NCI-H82 treated with DMSO at 0.1 percent for 48 hours (cell line): ENCODE measurements around the gene NCKAP5L.
"Not testable (repeated sequence)": the region's sequence is repeated elsewhere in the genome, so short reads cannot be mapped to it uniquely, and the experiment has no call there.

Experiments used
- DNase-seq: peaks from one replicate; lab custom pipeline; 2025; ENCODE audit not compliant: unreplicated experiment; lab: John Stamatoyannopoulos, UW

NCKAP5L gene, protein sequence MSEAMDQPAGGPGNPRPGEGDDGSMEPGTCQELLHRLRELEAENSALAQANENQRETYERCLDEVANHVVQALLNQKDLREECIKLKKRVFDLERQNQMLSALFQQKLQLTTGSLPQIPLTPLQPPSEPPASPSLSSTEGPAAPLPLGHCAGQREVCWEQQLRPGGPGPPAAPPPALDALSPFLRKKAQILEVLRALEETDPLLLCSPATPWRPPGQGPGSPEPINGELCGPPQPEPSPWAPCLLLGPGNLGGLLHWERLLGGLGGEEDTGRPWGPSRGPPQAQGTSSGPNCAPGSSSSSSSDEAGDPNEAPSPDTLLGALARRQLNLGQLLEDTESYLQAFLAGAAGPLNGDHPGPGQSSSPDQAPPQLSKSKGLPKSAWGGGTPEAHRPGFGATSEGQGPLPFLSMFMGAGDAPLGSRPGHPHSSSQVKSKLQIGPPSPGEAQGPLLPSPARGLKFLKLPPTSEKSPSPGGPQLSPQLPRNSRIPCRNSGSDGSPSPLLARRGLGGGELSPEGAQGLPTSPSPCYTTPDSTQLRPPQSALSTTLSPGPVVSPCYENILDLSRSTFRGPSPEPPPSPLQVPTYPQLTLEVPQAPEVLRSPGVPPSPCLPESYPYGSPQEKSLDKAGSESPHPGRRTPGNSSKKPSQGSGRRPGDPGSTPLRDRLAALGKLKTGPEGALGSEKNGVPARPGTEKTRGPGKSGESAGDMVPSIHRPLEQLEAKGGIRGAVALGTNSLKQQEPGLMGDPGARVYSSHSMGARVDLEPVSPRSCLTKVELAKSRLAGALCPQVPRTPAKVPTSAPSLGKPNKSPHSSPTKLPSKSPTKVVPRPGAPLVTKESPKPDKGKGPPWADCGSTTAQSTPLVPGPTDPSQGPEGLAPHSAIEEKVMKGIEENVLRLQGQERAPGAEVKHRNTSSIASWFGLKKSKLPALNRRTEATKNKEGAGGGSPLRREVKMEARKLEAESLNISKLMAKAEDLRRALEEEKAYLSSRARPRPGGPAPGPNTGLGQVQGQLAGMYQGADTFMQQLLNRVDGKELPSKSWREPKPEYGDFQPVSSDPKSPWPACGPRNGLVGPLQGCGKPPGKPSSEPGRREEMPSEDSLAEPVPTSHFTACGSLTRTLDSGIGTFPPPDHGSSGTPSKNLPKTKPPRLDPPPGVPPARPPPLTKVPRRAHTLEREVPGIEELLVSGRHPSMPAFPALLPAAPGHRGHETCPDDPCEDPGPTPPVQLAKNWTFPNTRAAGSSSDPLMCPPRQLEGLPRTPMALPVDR (N-terminal part only)

DNA sequence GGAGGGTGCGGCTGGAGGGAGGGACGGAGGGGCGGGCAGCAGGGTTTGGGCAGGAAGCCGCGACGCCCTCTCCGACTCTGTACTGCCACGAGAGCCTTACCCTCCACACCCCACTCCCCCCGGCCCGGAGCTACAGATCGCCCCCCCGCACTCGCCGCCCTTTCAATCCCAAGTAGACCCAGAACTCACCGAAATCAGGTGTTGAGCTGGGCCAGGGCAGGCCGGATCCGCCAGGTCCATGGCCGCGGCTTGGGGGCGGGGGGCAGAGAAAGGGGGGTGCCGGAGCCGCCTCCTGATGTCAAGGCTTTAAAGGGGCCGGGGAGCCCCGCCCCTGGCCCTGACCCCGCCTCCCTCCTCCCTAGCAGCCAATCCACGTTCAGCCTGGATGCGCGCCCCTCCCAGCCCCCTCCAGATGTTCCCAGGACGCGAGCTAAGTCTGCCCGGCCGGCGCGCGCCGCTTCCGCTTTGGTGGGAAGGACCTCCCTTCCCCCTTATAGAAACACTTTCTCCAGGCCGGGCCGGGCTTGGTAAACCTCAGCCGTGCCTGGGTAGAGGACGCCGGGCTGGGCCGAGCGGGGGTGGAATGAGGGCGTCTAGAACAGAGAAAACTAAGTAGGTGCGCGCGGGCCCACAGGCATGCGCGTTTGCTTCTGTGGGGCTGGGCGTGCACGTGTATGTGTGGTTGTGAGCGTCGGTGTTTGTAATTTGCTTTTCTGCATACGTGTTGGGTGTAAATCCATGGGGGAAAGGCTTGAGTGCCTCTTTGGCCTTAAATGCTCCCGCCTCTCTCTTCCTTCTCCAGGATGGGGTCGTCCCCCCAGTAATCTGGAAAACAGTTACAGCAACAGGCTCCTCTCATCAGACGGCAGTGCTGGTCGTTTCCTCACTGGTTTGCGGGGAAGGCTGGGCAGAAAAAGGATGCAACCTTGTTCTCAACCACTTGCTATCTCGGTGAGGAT is at the start of gene NCKAP5L:
Gene NCKAP5L (minus strand): TSS at position 281 of the 959 bp plus-strand sequence. CDS start 24,369 bp downstream, outside the sequence.
- DNase-seq: peak; percentile 91

GRCh38 chr12:49877066-49877465 is 48.9 kb upstream of the NCKAP5L start:
- DNase-seq: no peak

- DNase-seq: no peak
These were observed 47.9 kb upstream of the NCKAP5L start for GRCh38 chr12:49876070-49876469.

- DNase-seq: no peak
These were observed 47.0 kb upstream of the NCKAP5L start for GRCh38 chr12:49875115-49875720.

GRCh38 chr12:49874142-49874897 is 46.1 kb upstream of the NCKAP5L start:
- DNase-seq: no peak

DNA sequence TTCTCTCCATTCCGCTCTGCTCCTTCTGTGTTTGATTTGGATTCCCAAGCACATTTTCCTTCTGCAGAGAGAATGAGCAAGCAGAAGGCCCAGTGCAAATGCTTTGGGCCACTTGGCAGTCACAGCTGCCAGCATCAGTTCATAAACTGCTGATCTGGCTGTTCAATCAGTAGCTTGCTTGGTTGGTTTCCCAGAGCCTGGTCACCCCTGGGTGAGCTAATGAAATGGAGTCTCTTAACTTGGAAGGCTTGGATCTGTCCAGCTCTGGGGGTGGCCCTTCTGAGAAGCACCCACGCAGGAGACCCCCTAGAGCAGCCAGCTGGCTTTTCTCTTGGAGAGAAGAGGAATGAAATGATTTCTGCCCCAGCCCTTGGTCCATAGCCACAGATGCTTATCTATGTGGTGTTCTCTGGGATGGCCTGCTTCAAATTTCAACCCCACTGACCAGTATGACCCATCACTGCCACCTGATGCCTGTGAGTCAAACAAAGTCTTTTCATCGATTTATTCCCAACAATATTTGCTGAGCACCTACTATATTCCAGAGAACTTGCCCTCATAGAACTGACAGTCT is 45.2 kb upstream of the NCKAP5L start:
- DNase-seq: no peak

DNA sequence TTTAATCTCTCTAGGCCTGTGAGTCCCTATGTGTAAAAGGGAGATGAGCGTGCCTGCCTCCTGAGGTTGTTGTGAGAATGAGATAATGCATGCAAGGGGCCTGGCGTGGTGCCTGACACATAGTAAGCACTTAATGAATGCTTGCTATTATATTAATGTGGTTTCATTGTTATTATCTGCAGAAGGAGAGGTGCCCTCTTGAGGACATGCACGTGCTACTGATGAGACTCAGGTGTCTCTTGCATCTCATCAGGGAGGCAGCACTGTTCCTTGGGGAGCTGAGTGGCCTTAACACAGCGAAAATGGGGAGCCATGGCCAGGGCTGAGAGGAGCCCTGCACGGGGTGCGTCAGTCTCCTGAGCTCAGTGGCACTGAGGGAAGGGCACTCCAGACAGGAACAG is 44.6 kb upstream of the NCKAP5L start:
- no peak for DNase-seq

DNA sequence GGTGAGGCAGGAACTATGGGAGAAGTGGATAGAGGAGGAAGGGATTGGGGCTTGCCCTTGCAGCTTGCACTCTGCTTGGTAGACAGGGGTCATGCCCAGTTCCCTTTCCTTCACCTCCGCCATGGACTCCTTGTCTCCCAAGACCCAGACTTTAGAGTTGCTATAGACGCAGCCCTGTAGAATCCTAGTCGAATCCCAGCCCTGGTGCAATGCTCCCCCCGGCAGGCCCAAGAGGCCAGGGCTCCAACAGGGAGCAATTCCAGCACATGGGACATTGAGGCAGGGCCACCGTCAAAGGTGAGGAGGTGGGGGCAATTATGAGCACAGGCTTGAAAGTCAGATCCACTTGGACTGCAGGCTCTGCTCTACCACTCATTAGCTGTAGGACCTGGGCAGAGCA is 44.2 kb upstream of the NCKAP5L start:
- no peak for DNase-seq

- not testable (repeated sequence) for DNase-seq
These were observed 43.6 kb upstream of the NCKAP5L start for GRCh38 chr12:49871811-49872251.

GRCh38 chr12:49871263-49871561 is 43.0 kb upstream of the NCKAP5L start:
- DNase-seq: no peak

DNA sequence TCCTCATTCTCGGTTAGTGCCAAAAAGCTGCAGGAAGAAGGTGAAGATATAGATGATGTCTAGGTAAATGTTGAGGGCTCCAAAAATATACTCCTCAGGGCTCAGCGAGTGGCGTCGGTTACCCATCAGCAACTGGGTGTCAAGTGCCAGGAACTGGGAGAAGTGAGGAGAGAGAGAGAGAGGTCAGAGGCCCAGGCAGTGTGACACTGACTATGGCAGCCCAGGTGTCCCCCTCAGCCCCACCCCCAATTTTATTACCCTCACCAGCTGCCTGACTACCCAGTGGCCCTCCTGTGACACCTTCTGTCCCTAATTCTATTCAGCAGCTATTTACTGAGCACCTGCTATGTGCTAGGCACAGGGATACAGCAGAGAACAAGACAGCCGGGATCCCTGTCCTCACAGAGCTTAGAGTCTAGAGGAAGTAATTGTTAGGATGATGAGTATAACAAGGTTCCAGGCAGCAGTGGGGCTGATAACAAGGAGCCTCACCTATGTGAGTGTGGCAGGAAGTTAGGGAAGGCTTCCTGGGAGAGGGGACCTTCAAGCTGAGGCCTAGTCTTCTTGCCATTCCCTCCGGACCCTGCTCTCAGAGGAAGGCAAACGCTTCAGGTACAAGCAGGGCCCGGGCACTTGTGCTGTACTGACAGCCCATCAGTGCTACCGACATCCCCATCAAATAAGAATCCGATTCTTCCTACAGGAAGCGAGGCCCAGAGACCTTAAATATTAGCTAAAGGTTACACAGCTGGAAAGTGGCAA is 42.5 kb upstream of the NCKAP5L start:
- no peak for DNase-seq

- DNase-seq: no peak
These were observed 41.7 kb upstream of the NCKAP5L start for GRCh38 chr12:49869816-49870500.

DNA sequence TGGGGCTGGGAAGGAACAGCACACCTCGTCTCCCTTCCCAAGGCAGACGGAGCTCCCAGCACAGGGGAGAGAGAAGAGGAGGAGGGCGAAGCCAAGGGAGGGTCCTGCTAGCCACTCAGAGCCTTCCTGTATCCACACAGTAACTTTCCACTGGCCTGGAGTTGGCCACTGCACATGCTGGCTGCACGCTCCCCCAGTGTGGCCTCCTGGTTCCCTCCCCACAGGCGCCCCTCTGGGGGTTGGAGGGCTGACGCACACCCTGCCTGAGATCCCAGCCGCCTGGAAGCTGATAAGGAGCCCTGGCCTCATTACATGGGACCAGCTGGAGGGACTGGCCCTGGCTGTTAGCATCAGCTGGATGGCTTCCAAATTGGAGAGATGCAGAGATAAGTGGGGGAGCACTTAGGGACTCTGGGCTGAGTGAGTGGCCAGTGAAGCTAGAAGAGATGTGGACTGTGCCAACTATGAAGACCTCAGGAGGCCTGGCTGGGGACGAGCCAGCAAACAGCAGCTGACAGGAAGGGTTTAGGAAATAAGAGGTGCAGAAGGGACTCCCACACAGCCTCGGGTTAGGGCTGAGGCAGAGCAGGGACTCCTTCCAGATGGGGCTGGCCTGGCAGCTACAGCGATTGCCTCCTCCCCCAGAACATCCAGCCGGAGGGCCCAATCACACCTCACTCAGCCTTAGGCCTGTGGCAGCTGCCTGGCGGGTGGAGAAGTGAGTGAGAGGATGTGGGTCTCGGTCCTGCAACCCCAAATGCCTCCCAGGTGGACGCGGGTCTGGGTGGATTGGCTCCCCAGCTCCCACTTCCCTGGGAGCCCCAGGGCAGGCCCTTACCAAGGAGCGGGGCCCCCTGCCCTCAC is 41.0 kb upstream of the NCKAP5L start:
- peak; percentile 37 for DNase-seq

GRCh38 chr12:49868449-49868848 is 40.2 kb upstream of the NCKAP5L start:
- no peak for DNase-seq

DNA sequence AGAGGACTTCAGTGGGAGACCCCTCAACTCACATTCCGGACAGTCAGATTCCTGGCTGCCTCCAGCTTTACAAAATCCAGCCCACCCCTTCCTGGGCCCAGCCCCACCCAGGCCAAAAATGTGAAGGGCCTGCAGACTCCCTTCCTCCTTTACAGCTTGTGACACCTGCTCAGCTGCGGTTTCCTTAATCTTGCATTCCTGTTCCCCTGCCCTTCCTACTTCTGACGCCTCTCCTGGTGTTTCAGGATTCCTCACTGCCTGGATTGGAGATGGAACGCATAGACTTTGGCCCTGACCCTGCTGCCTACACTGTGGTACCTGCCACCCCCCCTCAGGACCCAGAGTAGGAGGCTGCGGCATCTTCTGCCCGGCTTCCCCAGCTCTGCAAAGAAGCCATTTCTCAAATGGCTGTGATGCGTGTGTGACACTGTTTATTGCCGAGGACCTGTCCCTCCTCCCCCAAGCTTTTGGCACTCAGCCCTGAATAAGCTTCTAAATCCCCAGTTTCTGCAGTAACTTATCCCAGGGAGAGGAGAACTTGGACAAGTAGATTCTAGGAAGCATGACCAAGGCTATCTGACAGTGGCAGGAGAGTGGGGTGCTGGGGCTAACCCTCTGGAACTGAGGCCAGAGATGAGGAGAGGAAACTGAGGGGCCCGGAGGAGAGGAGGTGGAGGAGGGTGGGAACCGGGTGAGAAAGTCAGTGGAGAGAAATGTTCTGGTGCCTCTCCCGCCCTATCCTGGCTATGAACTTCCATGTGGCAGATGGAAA is 39.5 kb upstream of the NCKAP5L start:
- peak; percentile 24 for DNase-seq
